22Rv1 (cell line): ENCODE measurements around the gene PPP2R5C.

Source experiments
- CTCF ChIP-seq: fragments of 450-650 bp; IDR thresholded peaks from 2 replicates; pipeline ENCODE4 v1.5.1; 2017; ENCODE audit warnings: mild to moderate bottlenecking
- ZFX ChIP-seq: fragments of 450-650 bp; IDR thresholded peaks from 2 replicates; pipeline ENCODE4 v1.6.1; 2017; ENCODE audit warnings: antibody characterized with exemption, borderline replicate concordance

GRCh38 chr14:101889898-101890297, 128.4 kb downstream of the PPP2R5C start:
- TF ChIP-seq CTCF (no peak), ZFX (no peak)
